ENCODE measurements around the gene PYGB. TPM values are rescaled to one million over a fixed set of nuclear protein-coding genes. Genes with fewer than 3 reads are reported as not detected.

PYGB gene
- total RNA-seq, 1 experiment from 2014 or later: 220 TPM

DNA sequence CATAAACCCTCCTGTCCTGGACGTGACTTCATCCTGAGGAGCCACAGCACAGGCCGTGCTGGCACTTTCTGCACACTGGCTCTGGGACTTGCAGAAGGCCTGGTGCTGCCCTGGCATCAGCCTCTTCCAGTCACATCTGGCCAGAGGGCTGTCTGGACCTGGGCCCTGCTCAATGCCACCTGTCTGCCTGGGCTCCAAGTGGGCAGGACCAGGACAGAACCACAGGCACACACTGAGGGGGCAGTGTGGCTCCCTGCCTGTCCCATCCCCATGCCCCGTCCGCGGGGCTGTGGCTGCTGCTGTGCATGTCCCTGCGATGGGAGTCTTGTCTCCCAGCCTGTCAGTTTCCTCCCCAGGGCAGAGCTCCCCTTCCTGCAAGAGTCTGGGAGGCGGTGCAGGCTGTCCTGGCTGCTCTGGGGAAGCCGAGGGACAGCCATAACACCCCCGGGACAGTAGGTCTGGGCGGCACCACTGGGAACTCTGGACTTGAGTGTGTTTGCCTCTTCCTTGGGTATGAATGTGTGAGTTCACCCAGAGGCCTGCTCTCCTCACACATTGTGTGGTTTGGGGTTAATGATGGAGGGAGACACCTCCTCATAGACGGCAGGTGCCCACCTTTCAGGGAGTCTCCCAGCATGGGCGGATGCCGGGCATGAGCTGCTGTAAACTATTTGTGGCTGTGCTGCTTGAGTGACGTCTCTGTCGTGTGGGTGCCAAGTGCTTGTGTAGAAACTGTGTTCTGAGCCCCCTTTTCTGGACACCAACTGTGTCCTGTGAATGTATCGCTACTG is 22.0 kb upstream of the PYGB start:
- Histone ChIP-seq H3K4me3 (ENCODE audit: low read depth in 2 of 2, low read length in 2 of 2) (no peak overlapping the region), H3K9me3 (ENCODE audit: control insufficient read depth, insufficient read depth, low read depth, low read length) (no peaks in the 10 kb centered on the region), H3K36me3 (ENCODE audit: control insufficient read depth, insufficient read depth, low read length) (no peaks in the 10 kb centered on the region), H3K27ac (ENCODE audit: low read length) (peak overlapping the region; percentile 92), H3K27me3 (ENCODE audit: control insufficient read depth, insufficient read depth, low read length) (no peaks in the 10 kb centered on the region), H3K4me1 (ENCODE audit: control insufficient read depth, insufficient read depth, low read length) (peaks cover 80% of the 10 kb centered on the region)
- TF ChIP-seq SIN3A (IDR thresholded peaks at IDR 0.05; ENCODE audit: borderline replicate concordance, insufficient read depth, low read depth, low read length): no peak
- no peak for TF ChIP-seq TCF7L2 (IDR thresholded peaks at IDR 0.05; ENCODE audit: low read depth, low read length)
- TF ChIP-seq REST (IDR thresholded peaks at IDR 0.05; ENCODE audit: insufficient read depth in 1 of 2, low read depth in 2 of 2, low read length in 1 of 2): no peak
- TF ChIP-seq CTCF (IDR thresholded peaks at IDR 0.05): no peak
- TF ChIP-seq POLR2AphosphoS5 (IDR thresholded peaks at IDR 0.05; ENCODE audit: low read depth, low read length): no peak
- DNase-seq (ENCODE audit: low read depth, low spot score) (no peak), ATAC-seq (no peak)
- ChIA-PET CTCF (no interaction called here), POLR2A (no interaction called here)
- in situ Hi-C loops (cut with HindIII; ENCODE audit: low pct_unique_long_range_greater_than_20kb, low sequenced_read_pairs) (no loop called here), intact Hi-C loops (cut with micrococcal nuclease; ENCODE audit: unreplicated experiment) (no loop called here)
- TSS peak; percentile 62 for BruUV-seq (replicated peaks)

- BruUV-seq (replicated peaks): no TSS peak
- no peaks in the 10 kb centered on the region for H3K36me3 ChIP-seq (ENCODE audit: control insufficient read depth, insufficient read depth, low read length)
- H3K27me3 ChIP-seq (ENCODE audit: control insufficient read depth, insufficient read depth, low read length): no peaks in the 10 kb centered on the region
- peak; percentile 28 for ATAC-seq
- in situ Hi-C loops (cut with HindIII; ENCODE audit: low pct_unique_long_range_greater_than_20kb, low sequenced_read_pairs) (no loop called here), intact Hi-C loops (cut with micrococcal nuclease; ENCODE audit: unreplicated experiment) (no loop called here)
- CTCF ChIA-PET: interaction anchor here (0.6 kb wide), 1 partner anchor 47 kb away, joined by 3 read pairs; no protein-coding TSS in a partner anchor
- peaks cover 75% of the 10 kb centered on the region for H3K4me1 ChIP-seq (ENCODE audit: control insufficient read depth, insufficient read depth, low read length)
- peak overlapping the region; percentile 92 for H3K27ac ChIP-seq (ENCODE audit: low read length)
- no peak for TF ChIP-seq SIN3A (IDR thresholded peaks at IDR 0.05; ENCODE audit: borderline replicate concordance, insufficient read depth, low read depth, low read length)
- no peak for TF ChIP-seq REST (IDR thresholded peaks at IDR 0.05; ENCODE audit: insufficient read depth in 1 of 2, low read depth in 2 of 2, low read length in 1 of 2)
- TF ChIP-seq POLR2AphosphoS5 (IDR thresholded peaks at IDR 0.05; ENCODE audit: low read depth, low read length): no peak
- TF ChIP-seq TCF7L2 (IDR thresholded peaks at IDR 0.05; ENCODE audit: low read depth, low read length): no peak
- no peak for TF ChIP-seq CTCF (IDR thresholded peaks at IDR 0.05)
- DNase-seq (ENCODE audit: low read depth, low spot score): no peak
- no peak overlapping the region for H3K4me3 ChIP-seq (ENCODE audit: low read depth in 2 of 2, low read length in 2 of 2)
- no peaks in the 10 kb centered on the region for H3K9me3 ChIP-seq (ENCODE audit: control insufficient read depth, insufficient read depth, low read depth, low read length)
- POLR2A ChIA-PET: interaction anchor here (1.3 kb wide), 1 partner anchor 21 kb away, joined by 4 read pairs; the partner anchor contains the start of gene PYGB
Observed at GRCh38 chr20:25226433-25227316, 21.2 kb upstream of the PYGB start.

All from Panc1 (cell line).